Lung (tissue), 12 donors: ENCODE results near the gene IRAK3. TPM values are rescaled to one million over a fixed set of nuclear protein-coding genes. Genes with fewer than 3 reads are reported as not detected.

ENCODE experiments used
- ATAC-seq: fragments of 200-7000 bp; cut with Tn5 transposase; one replicate; pipeline ENCODE4 v1.9.1; 2020; ENCODE audit warnings: moderate number of reproducible peaks; ENCODE audit not compliant: insufficient read depth, low FRiP score
- DNase-seq, 3 donors: peaks; one replicate each; pipeline ENCODE4 v3.0.0-alpha.2; 2013 to 2017
- H3K27ac ChIP-seq, 2 donors: one replicate each; pipeline ENCODE4 v1.5.1; 2013; ENCODE audit warnings: mild to moderate bottlenecking in 2 of 2, moderate library complexity in 2 of 2, control low read depth in 1 of 2, inconsistent platforms in 1 of 2, low read depth in 1 of 2, low read length in 1 of 2
- H3K27me3 ChIP-seq, 3 donors: one replicate each; pipeline ENCODE4 v1.5.1; 2013; ENCODE audit warnings: low read length in 2 of 3; ENCODE audit not compliant: control insufficient read depth in 3 of 3, insufficient read depth in 3 of 3
- H3K36me3 ChIP-seq, 4 donors: one replicate each; pipeline ENCODE4 v1.5.1; 2013; ENCODE audit warnings: low read length in 4 of 4, mild to moderate bottlenecking in 1 of 4, moderate library complexity in 1 of 4; ENCODE audit not compliant: control insufficient read depth in 4 of 4, insufficient read depth in 4 of 4
- H3K4me1 ChIP-seq, 5 donors: one replicate each; pipeline ENCODE4 v1.5.1; 2013; ENCODE audit warnings: low read length in 5 of 5, mild to moderate bottlenecking in 2 of 5, moderate library complexity in 1 of 5; ENCODE audit not compliant: control insufficient read depth in 5 of 5, insufficient read depth in 5 of 5
- H3K4me3 ChIP-seq: one replicate; pipeline ENCODE4 v1.5.1; 2013; ENCODE audit warnings: mild to moderate bottlenecking, control low read depth, moderate library complexity
- H3K9ac ChIP-seq, 2 donors: one replicate each; pipeline ENCODE4 v1.5.1; 2013; ENCODE audit warnings: low read length in 2 of 2, control low read depth in 1 of 2; ENCODE audit not compliant: insufficient read depth in 1 of 2
- H3K9me3 ChIP-seq, 4 donors: one replicate each; pipeline ENCODE4 v1.5.1; 2013; ENCODE audit warnings: low read length in 3 of 4, mild to moderate bottlenecking in 1 of 4, moderate library complexity in 1 of 4; ENCODE audit not compliant: control insufficient read depth in 4 of 4, insufficient read depth in 3 of 4
- CTCF ChIP-seq: IDR thresholded peaks from 2 replicates; pipeline ENCODE4 v1.5.1; 2012; ENCODE audit warnings: mild to moderate bottlenecking; ENCODE audit errors: control extremely low read depth, extremely low read depth
- WGBS, 2 donors: extraction: QIAGEN DNeasy Blood & Tissue Kit; methylation state at CpG; one replicate each; pipeline ENCODE4 v1.1.7; 2013; 5-methylcytosine and 5-hydroxymethylcytosine counted together
- polyA plus RNA-seq, 2 donors: library from polyadenylated mRNA; stranded (reverse); fragments of 200-250 nt; gene quantifications; one replicate each; pipeline ENCODE4 v1.2.1, GENCODE V29; 2013
- total RNA-seq, 2 donors: library from RNA; depleted of rRNA in 1 of 2; stranded (reverse); fragments of >200 nt in 1 of 2; gene quantifications; one replicate each; pipeline ENCODE4 v1.2.1, GENCODE V29; 2014 to 2021
- donor health status: control.
- donor health status: control.
- donor health status: Bipolar disorder and iron deficiency.
- donor health status: healthy.
- donor health status: DM: yes; HTN: yes; CAD: no.

The IRAK3 gene
- total and polyA plus RNA-seq, 4 donors, result 7.8 to 77.2 (median 51.2) TPM

GRCh38 chr12:66237505-66238175, 48.6 kb downstream of the IRAK3 start:
- no peak overlapping the region for H3K9ac ChIP-seq
- DNase-seq (no peak), ATAC-seq (no peak)
- H3K27me3 ChIP-seq, result no peaks in the 10 kb centered on the region
- 78 to 86% methylated on average over 2 of the region's 2 CpGs for WGBS, 2 donors
- H3K4me3 ChIP-seq, result no peak overlapping the region
- peaks cover 0 to 4% (median 0%) of the 10 kb centered on the region in 4 donors for H3K9me3 ChIP-seq
- TF ChIP-seq CTCF, result no peak
- H3K36me3 ChIP-seq, result peaks cover 0 to 14% (median 4%) of the 10 kb centered on the region in 4 donors
- H3K4me1 ChIP-seq, result peaks cover 0 to 3% (median 0%) of the 10 kb centered on the region in 5 donors
- no peak overlapping the region for H3K27ac ChIP-seq

GRCh38 chr12:66239295-66239694, 50.3 kb downstream of the IRAK3 start:
- Histone ChIP-seq H3K4me3 (no peak overlapping the region), H3K27me3 (no peaks in the 10 kb centered on the region), H3K4me1 (peaks cover 0 to 5% (median 3%) of the 10 kb centered on the region in 5 donors), H3K36me3 (peaks cover under 1 to 14% (median 4%) of the 10 kb centered on the region in 4 donors), H3K27ac (no peak overlapping the region), H3K9me3 (peaks cover 0 to 4% (median 0%) of the 10 kb centered on the region in 4 donors), H3K9ac (no peak overlapping the region)
- DNase-seq (no peak), ATAC-seq (no peak)
- TF ChIP-seq CTCF, result no peak
- 70 to 87% methylated on average over 1 of the region's 1 CpG for WGBS, 2 donors

GRCh38 chr12:66240096-66240820, 51.2 kb downstream of the IRAK3 start:
- Histone ChIP-seq H3K4me3 (no peak overlapping the region), H3K9me3 (peaks cover 0 to 4% (median 0%) of the 10 kb centered on the region in 4 donors), H3K27ac (peak overlapping the region in 1 of 2 donors; percentile 21), H3K36me3 (peaks cover 2 to 14% (median 7%) of the 10 kb centered on the region in 4 donors), H3K27me3 (no peaks in the 10 kb centered on the region), H3K9ac (no peak overlapping the region), H3K4me1 (peaks cover 0 to 8% (median 3%) of the 10 kb centered on the region in 5 donors)
- 46 to 73% methylated on average over 7 of the region's 7 CpGs for WGBS, 2 donors
- ATAC-seq (no peak), DNase-seq (no peak)
- no peak for TF ChIP-seq CTCF
